Cardiac muscle cell (in vitro differentiated cells and primary cell): ENCODE results near the gene UQCRQ. TPM values are rescaled to one million over a fixed set of nuclear protein-coding genes. Genes with fewer than 3 reads are reported as not detected.

Experiments used
- DNase-seq, 2 donors: peaks; one replicate each; pipeline versions ENCODE4 v3.0.0 to v3.0.0-alpha.2; 2010 to 2017; ENCODE audit warnings: low read depth in 1 of 2, low spot score in 1 of 2
- H3K27ac ChIP-seq: fragments of 200-600 bp; sonication (generic); 2 replicates; pipeline ENCODE4 v1.5.1; 2016
- H3K27me3 ChIP-seq: fragments of 200-600 bp; sonication (generic); 2 replicates; pipeline ENCODE4 v1.6.0; 2016; ENCODE audit warnings: control low read depth
- H3K36me3 ChIP-seq: fragments of 200-600 bp; sonication (generic); 2 replicates; pipeline ENCODE4 v1.5.1; 2016; ENCODE audit warnings: control low read depth
- H3K4me1 ChIP-seq: fragments of 200-600 bp; sonication (generic); 2 replicates; pipeline ENCODE4 v1.8.1; 2017; ENCODE audit warnings: low read depth, mild to moderate bottlenecking, mixed run types
- H3K4me3 ChIP-seq: fragments of 200-600 bp; sonication (generic); 2 replicates; pipeline ENCODE4 v1.5.1; 2016; ENCODE audit warnings: mild to moderate bottlenecking
- H3K9me3 ChIP-seq: fragments of 200-600 bp; sonication (generic); 2 replicates; pipeline ENCODE4 v1.5.1; 2017; ENCODE audit warnings: low read depth, mild to moderate bottlenecking, control low read depth
- polyA plus RNA-seq: library from polyadenylated mRNA; unstranded; fragments of >200 nt; fragmentation: Nextera tagmentation; extraction: Ambion mirVana; gene quantifications from 2 replicates; pipeline ENCODE4 v1.2.1, GENCODE V29; 2016
- total RNA-seq: library from RNA; depleted of rRNA; stranded (reverse); fragments of >200 nt; gene quantifications from 2 replicates; pipeline ENCODE4 v1.2.3, GENCODE V29; 2016
- TF ChIP-seq, protein P1 (sequence below): IDR thresholded peaks from 2 replicates; pipeline ENCODE4 v1.5.1; 2012; ENCODE audit warnings: low read depth, mild to moderate bottlenecking, low read length

UQCRQ gene
- total and polyA plus RNA-seq, 2 experiments from 2014 or later = 97.0 to 1,297 TPM

DNA sequence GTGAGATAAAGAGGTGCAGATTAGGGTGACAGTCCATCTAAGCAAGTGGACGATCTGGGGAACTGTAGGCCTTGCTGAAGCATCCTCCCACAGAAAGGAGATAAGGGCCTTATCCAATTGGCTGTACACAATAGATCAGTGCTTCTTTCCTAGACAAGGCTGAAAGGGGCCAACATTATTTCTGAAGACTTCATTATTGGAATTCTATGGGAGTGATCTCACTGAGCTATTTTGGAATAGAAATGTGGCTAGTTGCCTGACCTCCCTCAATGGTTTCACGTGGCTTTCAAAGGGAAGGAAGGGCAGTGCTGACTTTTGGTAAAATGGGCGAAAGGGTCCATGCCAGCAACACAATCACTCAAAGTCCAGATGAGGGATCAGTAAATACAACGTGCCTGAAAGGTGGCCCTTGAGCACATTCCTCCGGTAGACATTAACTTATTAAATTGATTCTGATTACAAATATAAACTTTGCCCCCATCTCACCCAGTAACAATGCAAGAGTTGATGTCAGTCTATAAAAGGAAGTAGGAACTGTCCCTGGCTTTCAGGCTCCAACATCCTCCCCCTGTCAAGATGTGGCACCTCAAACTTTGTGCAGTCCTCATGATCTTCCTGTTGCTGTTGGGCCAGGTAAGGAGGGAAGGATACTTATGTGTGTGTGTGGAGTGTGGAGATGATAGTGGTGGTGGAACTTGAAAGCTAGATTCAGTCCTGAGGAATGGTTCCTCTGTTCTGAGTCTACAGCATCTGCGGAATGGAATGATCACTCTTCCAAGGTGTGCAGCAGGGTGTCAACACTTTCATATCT lies 6.9 kb downstream of the UQCRQ start, which contains the start of gene LEAP2:
LEAP2 (plus strand) TSS at position 550 of the 811 bp plus-strand sequence; CDS start at position 577, 27 bp downstream.
- Histone ChIP-seq H3K27ac (peak within 1 kb of the TSS; percentile 85), H3K9me3 (no peaks in the 10 kb centered on the region), H3K27me3 (no peaks in the 10 kb centered on the region), H3K4me1 (peaks cover 41% of the 10 kb centered on the region), H3K4me3 (no peak within 1 kb of the TSS), H3K36me3 (peaks cover 3% of the 10 kb centered on the region)
- TF ChIP-seq, protein P1, sequence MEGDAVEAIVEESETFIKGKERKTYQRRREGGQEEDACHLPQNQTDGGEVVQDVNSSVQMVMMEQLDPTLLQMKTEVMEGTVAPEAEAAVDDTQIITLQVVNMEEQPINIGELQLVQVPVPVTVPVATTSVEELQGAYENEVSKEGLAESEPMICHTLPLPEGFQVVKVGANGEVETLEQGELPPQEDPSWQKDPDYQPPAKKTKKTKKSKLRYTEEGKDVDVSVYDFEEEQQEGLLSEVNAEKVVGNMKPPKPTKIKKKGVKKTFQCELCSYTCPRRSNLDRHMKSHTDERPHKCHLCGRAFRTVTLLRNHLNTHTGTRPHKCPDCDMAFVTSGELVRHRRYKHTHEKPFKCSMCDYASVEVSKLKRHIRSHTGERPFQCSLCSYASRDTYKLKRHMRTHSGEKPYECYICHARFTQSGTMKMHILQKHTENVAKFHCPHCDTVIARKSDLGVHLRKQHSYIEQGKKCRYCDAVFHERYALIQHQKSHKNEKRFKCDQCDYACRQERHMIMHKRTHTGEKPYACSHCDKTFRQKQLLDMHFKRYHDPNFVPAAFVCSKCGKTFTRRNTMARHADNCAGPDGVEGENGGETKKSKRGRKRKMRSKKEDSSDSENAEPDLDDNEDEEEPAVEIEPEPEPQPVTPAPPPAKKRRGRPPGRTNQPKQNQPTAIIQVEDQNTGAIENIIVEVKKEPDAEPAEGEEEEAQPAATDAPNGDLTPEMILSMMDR = no peak
- DNase-seq = peak; percentile 5 to 32

DNA sequence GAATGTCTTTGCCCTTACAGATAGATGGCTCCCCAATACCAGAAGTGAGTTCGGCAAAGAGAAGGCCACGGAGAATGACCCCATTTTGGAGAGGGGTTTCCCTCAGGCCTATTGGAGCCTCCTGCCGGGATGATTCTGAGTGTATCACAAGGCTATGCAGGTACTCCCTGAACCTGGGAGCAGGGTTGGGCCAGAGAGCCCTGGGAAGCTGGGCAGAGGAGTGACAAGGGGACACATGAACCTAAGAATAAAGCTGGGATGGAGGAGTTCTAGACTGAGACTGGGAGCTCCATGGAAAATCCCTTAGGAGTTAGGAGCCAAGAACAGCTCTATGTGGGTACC lies 7.5 kb downstream of the UQCRQ start:
- TF ChIP-seq, protein P1 = no peak
- no peaks in the 10 kb centered on the region for H3K36me3 ChIP-seq
- peaks cover 44% of the 10 kb centered on the region for H3K4me1 ChIP-seq
- H3K9me3 ChIP-seq = no peaks in the 10 kb centered on the region
- H3K4me3 ChIP-seq = no peak overlapping the region
- H3K27me3 ChIP-seq = no peaks in the 10 kb centered on the region
- peak overlapping the region; percentile 85 for H3K27ac ChIP-seq
- DNase-seq = no peak

DNA sequence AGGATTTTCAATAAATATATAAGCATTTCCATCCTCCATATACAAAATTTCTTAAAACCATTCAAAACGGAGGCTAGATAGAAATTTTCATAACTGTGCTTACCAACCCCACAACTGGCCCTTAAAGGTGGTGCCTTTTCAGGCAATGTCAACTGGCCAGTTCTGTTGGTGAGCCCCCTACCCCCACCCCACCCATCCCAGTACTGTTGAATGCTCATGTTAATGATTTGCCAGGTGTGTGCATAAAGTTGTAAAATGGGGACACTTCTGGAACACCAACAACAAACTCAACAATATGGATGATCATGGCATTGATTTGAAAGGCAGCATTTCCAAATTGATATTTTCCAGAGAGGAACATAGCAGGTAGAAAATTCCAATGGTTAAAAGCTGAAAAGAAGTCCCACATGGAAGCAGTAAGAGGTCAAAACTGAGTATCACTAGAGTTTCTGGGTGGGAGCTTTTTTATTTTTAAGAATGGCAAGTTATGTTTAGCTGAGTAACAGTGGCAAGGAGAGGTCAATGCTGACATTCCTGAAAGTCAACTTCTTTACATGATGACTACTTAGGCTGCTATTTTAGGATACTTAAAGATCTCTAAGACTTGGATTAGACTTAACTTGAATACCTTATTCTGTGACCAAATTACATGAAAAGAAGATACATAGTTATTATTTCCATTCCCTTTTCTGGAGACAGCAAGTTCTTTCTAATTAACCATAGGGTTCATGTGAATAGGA lies 9.7 kb downstream of the UQCRQ start:
- TF ChIP-seq, protein P1 = no peak
- Histone ChIP-seq H3K4me3 (no peak overlapping the region), H3K27ac (peak overlapping the region; percentile 79), H3K4me1 (peaks cover 44% of the 10 kb centered on the region), H3K9me3 (no peaks in the 10 kb centered on the region), H3K36me3 (peaks cover 18% of the 10 kb centered on the region), H3K27me3 (no peaks in the 10 kb centered on the region)
- DNase-seq = peak in 1 of 2 donors; percentile 43

DNA sequence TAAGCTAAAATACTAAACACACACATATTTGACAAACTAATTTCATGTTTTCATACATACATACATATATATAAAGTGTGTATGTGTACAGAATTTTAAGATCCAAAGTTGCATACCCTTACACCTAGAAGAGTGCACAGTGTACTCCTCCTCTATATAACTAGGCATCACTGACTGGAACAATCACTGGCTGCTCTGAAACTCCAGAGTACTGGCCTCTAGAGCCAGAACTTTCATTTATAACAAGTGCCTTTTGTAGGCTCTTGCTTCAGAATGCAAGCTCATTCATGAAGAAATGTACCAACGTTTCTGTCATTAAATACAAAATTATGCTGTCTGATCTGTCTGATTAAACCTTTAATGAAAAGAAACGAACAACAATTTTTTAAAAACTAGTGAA lies 11.0 kb downstream of the UQCRQ start:
- TF ChIP-seq, protein P1 = no peak
- H3K36me3 ChIP-seq = peaks cover 26% of the 10 kb centered on the region
- no peaks in the 10 kb centered on the region for H3K9me3 ChIP-seq
- no peak overlapping the region for H3K4me3 ChIP-seq
- peaks cover 43% of the 10 kb centered on the region for H3K4me1 ChIP-seq
- H3K27ac ChIP-seq = peak overlapping the region; percentile 79
- peak in 1 of 2 donors; percentile 23 for DNase-seq
- no peaks in the 10 kb centered on the region for H3K27me3 ChIP-seq

DNA sequence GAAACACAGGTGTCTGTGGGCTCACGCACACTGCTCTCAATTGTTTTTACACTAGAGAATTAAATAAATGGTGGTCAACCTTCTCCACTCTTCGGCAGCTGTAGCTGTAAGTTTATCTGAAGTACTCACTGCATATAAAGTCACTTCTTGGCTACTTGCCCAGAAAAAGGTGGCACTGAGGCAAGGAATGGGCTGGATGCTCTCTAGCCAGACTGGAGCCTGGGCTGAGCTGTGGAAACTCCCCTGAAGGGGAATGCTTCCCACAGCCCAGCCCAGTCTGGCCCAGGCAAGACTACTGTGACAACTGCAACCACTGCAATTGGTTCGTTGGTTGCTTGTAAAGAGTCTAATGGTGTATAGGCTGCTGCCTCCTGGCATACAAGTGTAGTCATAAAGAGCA lies 11.5 kb downstream of the UQCRQ start:
- DNase-seq = peak; percentile 37 to 88
- Histone ChIP-seq H3K4me1 (peaks cover 38% of the 10 kb centered on the region), H3K4me3 (no peak overlapping the region), H3K9me3 (no peaks in the 10 kb centered on the region), H3K27me3 (no peaks in the 10 kb centered on the region), H3K36me3 (peaks cover 29% of the 10 kb centered on the region), H3K27ac (peak overlapping the region; percentile 79)
- TF ChIP-seq, protein P1 = no peak
